HEK293 (cell line): ENCODE data around the gene RNF39.
"Not testable (repeated sequence)": the region's sequence is repeated elsewhere in the genome, so short reads cannot be mapped to it uniquely, and the experiment has no call there.

ENCODE experiments used
- KLF8 ChIP-seq: fragments of 450-650 bp; formaldehyde crosslinking; IDR thresholded peaks from 2 replicates; pipeline ENCODE4 v1.5.1; 2016; ENCODE audit warnings: missing biosample characterization, missing genetic modification characterization
- MYNN ChIP-seq: fragments of 450-650 bp; formaldehyde crosslinking; IDR thresholded peaks from 2 replicates; pipeline ENCODE4 v1.5.1; 2016; ENCODE audit warnings: missing biosample characterization, missing genetic modification characterization, borderline replicate concordance
- SETDB1 ChIP-seq: IDR thresholded peaks from one replicate; pipeline ENCODE4 v1.6.1; 2017; ENCODE audit warnings: mild to moderate bottlenecking, low read length, moderate library complexity, mixed read lengths; ENCODE audit not compliant: insufficient read length
- YY1 ChIP-seq: fragments of 450-650 bp; formaldehyde crosslinking; IDR thresholded peaks from 2 replicates; pipeline ENCODE4 v1.5.1; 2018; ENCODE audit warnings: missing biosample characterization, missing genetic modification characterization
- ZNF292 ChIP-seq: fragments of 450-650 bp; formaldehyde crosslinking; IDR thresholded peaks from 2 replicates; pipeline ENCODE4 v1.5.1; 2016; ENCODE audit warnings: low read depth, missing biosample characterization, missing genetic modification characterization, borderline replicate concordance
- ZNF596 ChIP-seq: fragments of 450-650 bp; IDR thresholded peaks from 2 replicates; pipeline ENCODE4 v1.5.0; 2018; ENCODE audit warnings: missing biosample characterization, mild to moderate bottlenecking, missing genetic modification characterization, moderate library complexity
- ZNF776 ChIP-seq: fragments of 450-650 bp; formaldehyde crosslinking; IDR thresholded peaks from 2 replicates; pipeline ENCODE4 v1.5.0; 2017; ENCODE audit warnings: missing biosample characterization, missing genetic modification characterization, borderline replicate concordance
- TF ChIP-seq, protein P1 (sequence below): fragments of 450-650 bp; formaldehyde crosslinking; IDR thresholded peaks from 2 replicates; pipeline ENCODE4 v1.5.1; 2016; ENCODE audit warnings: missing biosample characterization, missing genetic modification characterization
- TF ChIP-seq, protein P2 (sequence below): fragments of 450-650 bp; IDR thresholded peaks from 2 replicates; pipeline ENCODE4 v1.5.1; 2018; ENCODE audit warnings: missing biosample characterization, mild to moderate bottlenecking, missing genetic modification characterization

DNA sequence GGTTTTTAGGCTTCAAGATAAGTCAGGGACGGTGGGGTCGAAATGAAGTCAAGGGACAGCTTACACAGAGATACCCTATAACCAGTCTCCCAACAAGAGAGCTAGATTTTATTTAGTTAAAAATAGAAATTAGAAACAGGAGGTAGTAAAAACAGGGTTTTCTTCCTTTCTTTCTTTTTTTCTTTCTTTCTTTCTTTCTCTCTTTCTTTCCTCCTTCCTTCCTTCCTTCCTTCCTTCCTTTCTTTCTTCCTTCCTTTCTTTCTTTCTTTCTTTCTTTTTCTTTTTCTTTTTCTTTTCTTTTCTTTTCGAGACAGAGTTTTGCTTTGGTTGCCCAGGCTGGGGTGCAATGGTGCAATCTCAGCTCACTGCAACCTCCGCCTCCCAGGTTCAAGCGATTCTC, 43.1 kb upstream of the RNF39 start:
- TF ChIP-seq, protein P1, sequence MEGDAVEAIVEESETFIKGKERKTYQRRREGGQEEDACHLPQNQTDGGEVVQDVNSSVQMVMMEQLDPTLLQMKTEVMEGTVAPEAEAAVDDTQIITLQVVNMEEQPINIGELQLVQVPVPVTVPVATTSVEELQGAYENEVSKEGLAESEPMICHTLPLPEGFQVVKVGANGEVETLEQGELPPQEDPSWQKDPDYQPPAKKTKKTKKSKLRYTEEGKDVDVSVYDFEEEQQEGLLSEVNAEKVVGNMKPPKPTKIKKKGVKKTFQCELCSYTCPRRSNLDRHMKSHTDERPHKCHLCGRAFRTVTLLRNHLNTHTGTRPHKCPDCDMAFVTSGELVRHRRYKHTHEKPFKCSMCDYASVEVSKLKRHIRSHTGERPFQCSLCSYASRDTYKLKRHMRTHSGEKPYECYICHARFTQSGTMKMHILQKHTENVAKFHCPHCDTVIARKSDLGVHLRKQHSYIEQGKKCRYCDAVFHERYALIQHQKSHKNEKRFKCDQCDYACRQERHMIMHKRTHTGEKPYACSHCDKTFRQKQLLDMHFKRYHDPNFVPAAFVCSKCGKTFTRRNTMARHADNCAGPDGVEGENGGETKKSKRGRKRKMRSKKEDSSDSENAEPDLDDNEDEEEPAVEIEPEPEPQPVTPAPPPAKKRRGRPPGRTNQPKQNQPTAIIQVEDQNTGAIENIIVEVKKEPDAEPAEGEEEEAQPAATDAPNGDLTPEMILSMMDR = not testable (repeated sequence)
- TF ChIP-seq ZNF292 (tag by site-specific recombination); ZNF596 (tag by site-specific recombination); ZNF776; YY1 (tag by site-specific recombination); KLF8 (tag by site-specific recombination); SETDB1; MYNN (tag by site-specific recombination): not testable (repeated sequence)
- TF ChIP-seq, protein P2, sequence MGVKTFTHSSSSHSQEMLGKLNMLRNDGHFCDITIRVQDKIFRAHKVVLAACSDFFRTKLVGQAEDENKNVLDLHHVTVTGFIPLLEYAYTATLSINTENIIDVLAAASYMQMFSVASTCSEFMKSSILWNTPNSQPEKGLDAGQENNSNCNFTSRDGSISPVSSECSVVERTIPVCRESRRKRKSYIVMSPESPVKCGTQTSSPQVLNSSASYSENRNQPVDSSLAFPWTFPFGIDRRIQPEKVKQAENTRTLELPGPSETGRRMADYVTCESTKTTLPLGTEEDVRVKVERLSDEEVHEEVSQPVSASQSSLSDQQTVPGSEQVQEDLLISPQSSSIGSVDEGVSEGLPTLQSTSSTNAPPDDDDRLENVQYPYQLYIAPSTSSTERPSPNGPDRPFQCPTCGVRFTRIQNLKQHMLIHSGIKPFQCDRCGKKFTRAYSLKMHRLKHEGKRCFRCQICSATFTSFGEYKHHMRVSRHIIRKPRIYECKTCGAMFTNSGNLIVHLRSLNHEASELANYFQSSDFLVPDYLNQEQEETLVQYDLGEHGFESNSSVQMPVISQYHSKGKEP = not testable (repeated sequence)
